GM18511 (cell line): ENCODE measurements around the gene CA11.
"Not testable (repeated sequence)": the region's sequence is repeated elsewhere in the genome, so short reads cannot be mapped to it uniquely, and the experiment has no call there.

ENCODE experiments used
- ATAC-seq: cut with Tn5 transposase; IDR thresholded peaks from one replicate; pipeline ENCODE4 v1.9.1; 2021; ENCODE audit warnings: mild to moderate bottlenecking, moderate library complexity; ENCODE audit not compliant: unreplicated experiment

The CA11 gene

GRCh38 chr19:48669903-48670668, 24.1 kb upstream of the CA11 start:
- ATAC-seq, result no peak

- ATAC-seq, result no peak
These were observed 22.8 kb upstream of the CA11 start for GRCh38 chr19:48668761-48669160.

- no peak for ATAC-seq
These were observed 22.3 kb upstream of the CA11 start for GRCh38 chr19:48668332-48668731.

GRCh38 chr19:48665786-48666185, 19.8 kb upstream of the CA11 start:
- no peak for ATAC-seq

- ATAC-seq, result no peak
These were observed 18.5 kb upstream of the CA11 start for GRCh38 chr19:48664476-48664875.

- ATAC-seq, result no peak
These were observed 17.7 kb upstream of the CA11 start for GRCh38 chr19:48663667-48664066.

GRCh38 chr19:48661711-48662090, 15.7 kb upstream of the CA11 start:
- no peak for ATAC-seq

- ATAC-seq, result peak; percentile 84
These were observed 15.1 kb upstream of the CA11 start for GRCh38 chr19:48660852-48661710.

- no peak for ATAC-seq
These were observed 13.8 kb upstream of the CA11 start for GRCh38 chr19:48659768-48660167.

GRCh38 chr19:48658483-48658882, 12.5 kb upstream of the CA11 start:
- ATAC-seq, result no peak

GRCh38 chr19:48657828-48658227, 11.8 kb upstream of the CA11 start:
- not testable (repeated sequence) for ATAC-seq

GRCh38 chr19:48656840-48657474, 11.0 kb upstream of the CA11 start:
- no peak for ATAC-seq

GRCh38 chr19:48654299-48655059, 8.5 kb upstream of the CA11 start:
- no peak for ATAC-seq

- no peak for ATAC-seq
These were observed 5.7 kb upstream of the CA11 start for GRCh38 chr19:48651683-48652048.

- ATAC-seq, result no peak
These were observed 5.1 kb upstream of the CA11 start for GRCh38 chr19:48650974-48651682.

- no peak for ATAC-seq
These were observed 2.1 kb upstream of the CA11 start for GRCh38 chr19:48648134-48648533.

GRCh38 chr19:48646722-48647216, 782 bp upstream of the CA11 start:
- ATAC-seq, result no peak

GRCh38 chr19:48645620-48646000, 377 bp downstream of the CA11 start:
- ATAC-seq, result no peak

- ATAC-seq, result peak; percentile 47
These were observed 958 bp downstream of the CA11 start for GRCh38 chr19:48644839-48645619.
